Bronchus fibroblast of lung (primary cell): ENCODE data around the gene TRAPPC14. TPM values are rescaled to one million over a fixed set of nuclear protein-coding genes. Genes with fewer than 3 reads are reported as not detected.

Experiments
- total RNA-seq: library from RNA; depleted of rRNA; stranded (reverse); fragments of >200 nt; gene quantifications from 2 replicates; pipeline ENCODE4 v1.2.3, GENCODE V29; 2015

Gene TRAPPC14, protein sequence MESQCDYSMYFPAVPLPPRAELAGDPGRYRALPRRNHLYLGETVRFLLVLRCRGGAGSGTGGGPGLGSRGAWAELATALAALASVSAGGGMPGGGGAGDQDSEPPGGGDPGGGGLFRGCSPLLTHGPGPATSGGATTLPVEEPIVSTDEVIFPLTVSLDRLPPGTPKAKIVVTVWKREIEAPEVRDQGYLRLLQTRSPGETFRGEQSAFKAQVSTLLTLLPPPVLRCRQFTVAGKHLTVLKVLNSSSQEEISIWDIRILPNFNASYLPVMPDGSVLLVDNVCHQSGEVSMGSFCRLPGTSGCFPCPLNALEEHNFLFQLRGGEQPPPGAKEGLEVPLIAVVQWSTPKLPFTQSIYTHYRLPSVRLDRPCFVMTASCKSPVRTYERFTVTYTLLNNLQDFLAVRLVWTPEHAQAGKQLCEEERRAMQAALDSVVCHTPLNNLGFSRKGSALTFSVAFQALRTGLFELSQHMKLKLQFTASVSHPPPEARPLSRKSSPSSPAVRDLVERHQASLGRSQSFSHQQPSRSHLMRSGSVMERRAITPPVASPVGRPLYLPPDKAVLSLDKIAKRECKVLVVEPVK
- 6.6 and 6.7 TPM in 2 replicates for total RNA-seq

DNA sequence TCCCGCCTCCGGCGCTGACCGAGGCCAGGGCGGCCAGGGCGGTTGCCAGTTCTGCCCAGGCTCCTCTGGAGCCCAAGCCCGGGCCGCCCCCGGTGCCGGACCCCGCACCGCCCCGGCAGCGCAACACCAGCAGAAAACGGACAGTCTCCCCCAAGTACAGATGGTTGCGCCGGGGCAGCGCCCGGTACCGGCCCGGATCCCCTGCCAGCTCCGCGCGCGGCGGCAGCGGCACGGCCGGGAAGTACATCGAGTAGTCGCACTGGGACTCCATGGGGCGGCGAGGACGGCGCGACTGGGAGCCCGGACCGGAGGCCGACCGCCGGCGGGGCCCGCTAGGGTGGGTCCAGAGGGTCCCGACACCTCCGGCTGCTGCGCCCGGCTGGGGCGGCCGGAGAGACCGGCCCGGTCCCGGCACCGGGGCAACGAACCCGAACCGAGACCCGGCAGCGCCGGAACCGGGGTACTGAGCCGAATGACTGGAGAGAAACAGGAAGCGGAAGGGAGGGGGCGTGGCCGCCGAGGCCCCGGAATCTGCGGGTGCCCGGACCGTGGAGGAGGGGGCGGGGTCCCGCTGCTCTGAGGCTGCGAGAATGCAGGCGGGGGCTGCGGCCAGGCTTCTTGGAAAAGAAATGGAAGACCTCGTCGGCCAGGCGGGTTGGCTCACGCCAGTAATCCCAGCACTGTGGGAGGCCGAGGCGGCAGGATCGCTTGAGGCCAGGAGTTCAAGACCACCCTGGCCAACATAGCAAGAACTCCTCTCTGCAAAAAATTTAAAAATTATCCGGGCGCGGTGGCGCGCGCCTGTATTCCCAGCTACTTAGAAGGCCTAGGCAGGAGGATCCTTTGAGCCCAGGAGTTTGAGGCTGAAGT, at the start of gene TRAPPC14:
Gene TRAPPC14, minus strand, starts transcription at position 495 of the 870 bp plus-strand sequence. Its CDS starts 224 bp downstream, at position 271.

GRCh38 chr7:100177045-100178001, 18.8 kb upstream of the TRAPPC14 start, which contains the start of the genes GPC2 and STAG3:
Gene GPC2, minus strand, starts transcription at chr7:100177381. Its CDS starts 182 bp downstream, at chr7:100177199.
Gene STAG3, plus strand, starts transcription at chr7:100177918. Its CDS starts 2,639 bp downstream, at chr7:100180557.

DNA sequence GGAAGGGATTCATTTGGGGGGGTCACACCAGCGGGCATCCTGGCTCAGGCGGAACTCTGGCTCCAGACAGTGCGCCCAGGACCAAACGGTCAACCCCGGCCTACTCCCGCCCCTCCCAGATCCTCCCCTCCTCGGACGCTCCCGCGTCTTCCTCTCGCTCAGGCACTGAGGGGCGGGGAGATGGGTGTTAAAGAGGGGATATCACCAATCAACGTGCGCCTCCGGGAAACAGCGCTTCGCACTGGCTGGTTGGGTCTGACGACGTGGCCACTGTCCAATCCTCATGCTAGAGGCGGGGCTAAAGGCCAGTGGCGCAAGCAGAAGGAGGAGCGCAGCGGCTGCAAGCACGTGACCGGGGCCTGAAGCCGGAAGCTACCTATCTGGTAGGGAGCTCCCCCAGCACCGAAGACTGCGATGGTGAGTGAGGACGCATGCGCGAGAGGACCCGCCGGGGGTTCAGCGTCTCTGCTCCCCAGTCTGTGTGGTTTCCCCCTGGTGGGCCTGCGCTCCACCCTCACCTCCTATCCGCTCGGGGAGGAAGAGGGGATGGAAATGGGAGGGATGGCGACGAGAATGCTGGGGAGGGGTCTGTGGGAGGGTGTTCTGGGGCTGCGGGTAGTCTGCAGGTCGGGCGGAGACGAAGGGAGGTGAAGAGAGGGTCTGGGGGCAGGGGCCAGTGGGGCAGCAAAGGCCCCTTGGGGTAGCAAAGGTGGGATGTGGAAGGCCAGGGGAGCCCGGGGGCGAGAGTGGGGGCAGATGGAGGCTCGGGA, 9.8 kb downstream of the TRAPPC14 start, which contains the start of gene LAMTOR4:
Gene LAMTOR4, plus strand, starts transcription at position 360 of the 770 bp plus-strand sequence. Its CDS starts 55 bp downstream, at position 415.

DNA sequence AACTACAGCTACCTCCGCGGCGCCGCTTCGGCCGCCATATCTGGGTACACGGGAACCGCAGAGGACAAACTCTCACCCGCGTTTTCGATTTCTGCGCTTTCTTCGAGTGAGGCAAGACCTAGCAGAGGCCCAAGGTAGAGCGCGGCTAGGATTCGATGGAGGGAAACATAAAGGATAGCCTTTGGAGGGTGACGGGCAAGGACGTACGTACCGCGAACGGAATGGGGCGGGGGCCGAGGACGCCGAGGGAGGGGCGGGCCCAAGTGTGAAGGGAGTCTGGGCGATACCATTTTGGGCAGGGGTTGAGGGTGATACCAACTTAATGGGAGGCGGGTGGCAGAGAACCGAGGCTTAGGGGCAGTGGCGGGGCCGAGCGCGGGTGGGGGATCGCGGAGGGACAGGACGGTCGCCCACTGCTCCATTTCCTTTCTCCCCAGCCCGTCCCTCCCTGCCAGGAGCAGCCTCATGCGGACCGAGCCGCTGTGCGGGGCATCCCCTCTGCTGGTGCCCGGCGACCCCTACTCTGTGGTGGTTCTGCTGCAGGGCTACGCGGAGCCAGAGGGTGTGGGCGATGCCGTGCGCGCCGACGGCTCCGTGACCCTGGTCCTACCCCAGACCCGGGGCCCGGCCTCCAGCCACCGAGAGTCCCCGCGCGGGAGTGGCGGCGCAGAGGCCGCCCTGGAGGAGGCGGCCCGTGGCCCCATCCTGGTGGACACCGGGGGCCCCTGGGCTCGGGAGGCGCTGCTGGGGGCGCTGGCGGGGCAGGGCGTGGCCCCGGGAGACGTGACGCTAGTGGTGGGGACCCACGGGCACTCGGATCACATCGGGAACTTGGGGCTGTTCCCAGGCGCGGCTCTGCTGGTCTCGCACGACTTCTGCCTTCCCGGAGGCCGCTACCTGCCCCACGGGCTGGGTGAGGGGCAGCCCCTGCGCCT, 31.3 kb downstream of the TRAPPC14 start, which contains the start of gene MBLAC1:
Gene MBLAC1, plus strand, starts transcription at position 37 of the 935 bp plus-strand sequence. Its CDS starts 429 bp downstream, at position 466.

DNA sequence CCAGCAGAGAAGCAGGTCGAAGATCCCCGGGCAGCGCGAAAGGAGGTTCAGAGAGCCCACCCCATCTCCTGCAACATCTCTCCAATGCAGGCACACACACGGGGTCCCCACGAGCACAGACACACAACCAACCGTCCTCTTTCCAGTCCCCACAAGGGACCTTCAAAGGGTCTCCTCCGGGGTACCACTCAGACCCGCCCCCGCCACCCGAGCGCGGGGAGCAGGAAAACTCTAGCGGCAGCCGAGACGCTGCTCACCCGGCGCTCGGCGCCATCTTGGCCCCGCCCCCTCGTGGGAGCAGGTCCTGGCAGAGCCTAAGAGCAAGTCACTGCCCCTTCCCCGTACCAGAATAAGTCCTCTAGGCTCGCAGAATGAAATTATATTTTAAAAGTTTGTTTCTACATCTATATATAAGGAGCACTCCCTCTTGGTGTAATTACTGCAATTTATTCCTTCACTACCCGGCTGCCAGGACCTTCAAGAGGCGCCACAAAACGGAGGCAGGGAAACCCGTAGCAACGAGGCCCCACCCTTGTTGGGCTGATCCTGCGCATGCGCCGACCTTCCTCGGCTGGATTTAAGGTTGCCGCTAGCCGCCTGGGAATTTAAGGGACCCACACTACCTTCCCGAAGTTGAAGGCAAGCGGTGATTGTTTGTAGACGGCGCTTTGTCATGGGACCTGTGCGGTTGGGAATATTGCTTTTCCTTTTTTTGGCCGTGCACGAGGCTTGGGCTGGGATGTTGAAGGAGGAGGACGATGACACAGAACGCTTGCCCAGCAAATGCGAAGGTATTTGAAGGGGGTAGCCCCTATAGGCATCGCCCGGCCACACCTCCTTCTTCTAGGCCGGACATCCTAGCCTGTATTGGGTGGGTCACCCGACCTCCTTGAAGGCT, 39.2 kb downstream of the TRAPPC14 start, which contains the start of the genes CNPY4 and TAF6:
Gene CNPY4, plus strand, starts transcription at position 563 of the 898 bp plus-strand sequence. Its CDS starts 111 bp downstream, at position 674.
Gene TAF6, minus strand, starts transcription at position 287 of the 898 bp plus-strand sequence. CDS start 5,149 bp downstream, outside the sequence.

Other genes with a start within 250 kb of the TRAPPC14 start
- gene TRIM4, start 239.2 kb downstream of the TRAPPC14 start, total RNA-seq, result 14.3 and 15.6 TPM in 2 replicates
- gene GJC3, start 229.1 kb downstream of the TRAPPC14 start, total RNA-seq, result not detected in 2 replicates
- gene AZGP1, start 182.7 kb downstream of the TRAPPC14 start, total RNA-seq, result under 0.01 TPM in 1 of 2 replicates, not detected in the other
- gene ZKSCAN1, start 143.1 kb downstream of the TRAPPC14 start, total RNA-seq, result 10.7 and 11.3 TPM in 2 replicates
- 8.2 and 9.9 TPM in 2 replicates for gene ZSCAN21, start 108.9 kb downstream of the TRAPPC14 start, total RNA-seq
- gene ZNF3, start 77.0 kb downstream of the TRAPPC14 start, total RNA-seq, result 15.8 and 16.1 TPM in 2 replicates
- gene COPS6, start 69.8 kb downstream of the TRAPPC14 start, total RNA-seq, result 79.7 and 107 TPM in 2 replicates
- 204 and 216 TPM in 2 replicates for gene MCM7, start 57.3 kb downstream of the TRAPPC14 start, total RNA-seq
- gene AP4M1, start 57.1 kb downstream of the TRAPPC14 start, total RNA-seq, result 20.0 and 20.2 TPM in 2 replicates
- 81.9 and 83.6 TPM in 2 replicates for gene TAF6, start 39.4 kb downstream of the TRAPPC14 start, total RNA-seq
- 16.1 and 18.6 TPM in 2 replicates for gene CNPY4, start 39.1 kb downstream of the TRAPPC14 start, total RNA-seq
- 3.0 and 3.9 TPM in 2 replicates for gene MBLAC1, start 31.8 kb downstream of the TRAPPC14 start, total RNA-seq
- 164 and 193 TPM in 2 replicates for gene LAMTOR4, start 9.8 kb downstream of the TRAPPC14 start, total RNA-seq
- gene GAL3ST4, start 9.9 kb upstream of the TRAPPC14 start, total RNA-seq, result 4.5 and 4.9 TPM in 2 replicates
- 1.8 and 4.9 TPM in 2 replicates for gene GPC2, start 18.7 kb upstream of the TRAPPC14 start, total RNA-seq
- gene STAG3, start 19.2 kb upstream of the TRAPPC14 start, total RNA-seq, result 0.84 and 1.8 TPM in 2 replicates
- gene PVRIG, start 61.2 kb upstream of the TRAPPC14 start, total RNA-seq, result not detected in 2 replicates
- gene SPDYE3, start 149.0 kb upstream of the TRAPPC14 start, total RNA-seq, result not detected in 2 replicates
- 9.1 and 10.4 TPM in 2 replicates for gene PILRB, start 199.4 kb upstream of the TRAPPC14 start, total RNA-seq
- under 0.01 TPM in 1 of 2 replicates, not detected in the other for gene PILRA, start 214.8 kb upstream of the TRAPPC14 start, total RNA-seq